Measurements from ENCODE around the gene LMBRD2. TPM values are rescaled to one million over a fixed set of nuclear protein-coding genes. Genes with fewer than 3 reads are reported as not detected.

The LMBRD2 gene
- total RNA-seq, 1 donor from 2014 or later = 12.1 TPM

DNA sequence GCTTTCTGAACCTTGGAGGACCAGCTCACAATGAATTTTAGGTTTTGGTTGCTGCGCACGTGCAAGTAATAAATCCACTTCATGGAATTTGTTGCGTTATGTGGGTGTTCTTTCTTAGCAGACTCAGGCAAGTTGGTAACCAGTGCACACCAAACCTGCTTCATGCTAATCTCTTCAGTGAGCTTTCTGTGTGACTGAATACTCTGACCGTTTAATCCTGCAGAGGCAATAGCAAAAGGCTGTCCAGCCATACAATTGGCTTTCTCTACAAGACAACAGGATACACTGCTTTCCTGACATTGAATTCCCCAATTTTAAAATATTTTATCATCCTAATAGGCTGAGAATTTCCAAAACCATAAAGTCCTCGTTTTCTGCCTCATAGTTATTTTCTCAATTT, 95.3 kb downstream of the LMBRD2 start:
- TF ChIP-seq, protein P1, sequence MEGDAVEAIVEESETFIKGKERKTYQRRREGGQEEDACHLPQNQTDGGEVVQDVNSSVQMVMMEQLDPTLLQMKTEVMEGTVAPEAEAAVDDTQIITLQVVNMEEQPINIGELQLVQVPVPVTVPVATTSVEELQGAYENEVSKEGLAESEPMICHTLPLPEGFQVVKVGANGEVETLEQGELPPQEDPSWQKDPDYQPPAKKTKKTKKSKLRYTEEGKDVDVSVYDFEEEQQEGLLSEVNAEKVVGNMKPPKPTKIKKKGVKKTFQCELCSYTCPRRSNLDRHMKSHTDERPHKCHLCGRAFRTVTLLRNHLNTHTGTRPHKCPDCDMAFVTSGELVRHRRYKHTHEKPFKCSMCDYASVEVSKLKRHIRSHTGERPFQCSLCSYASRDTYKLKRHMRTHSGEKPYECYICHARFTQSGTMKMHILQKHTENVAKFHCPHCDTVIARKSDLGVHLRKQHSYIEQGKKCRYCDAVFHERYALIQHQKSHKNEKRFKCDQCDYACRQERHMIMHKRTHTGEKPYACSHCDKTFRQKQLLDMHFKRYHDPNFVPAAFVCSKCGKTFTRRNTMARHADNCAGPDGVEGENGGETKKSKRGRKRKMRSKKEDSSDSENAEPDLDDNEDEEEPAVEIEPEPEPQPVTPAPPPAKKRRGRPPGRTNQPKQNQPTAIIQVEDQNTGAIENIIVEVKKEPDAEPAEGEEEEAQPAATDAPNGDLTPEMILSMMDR (IDR thresholded peaks at IDR 0.05; ENCODE audit: borderline replicate concordance) = no peak
- intact Hi-C loops (cut with micrococcal nuclease) = no loop called here
- DNase-seq = no peak
- no peaks in the 10 kb centered on the region for H3K4me1 ChIP-seq
- no peaks in the 10 kb centered on the region for H3K36me3 ChIP-seq
- no peak overlapping the region for H3K27ac ChIP-seq (replicated peaks)
- H3K9me3 ChIP-seq (replicated peaks) = no peaks in the 10 kb centered on the region
- no peak overlapping the region for H3K4me3 ChIP-seq
- peaks cover 23% of the 10 kb centered on the region for H3K27me3 ChIP-seq (ENCODE audit: low read depth)

DNA sequence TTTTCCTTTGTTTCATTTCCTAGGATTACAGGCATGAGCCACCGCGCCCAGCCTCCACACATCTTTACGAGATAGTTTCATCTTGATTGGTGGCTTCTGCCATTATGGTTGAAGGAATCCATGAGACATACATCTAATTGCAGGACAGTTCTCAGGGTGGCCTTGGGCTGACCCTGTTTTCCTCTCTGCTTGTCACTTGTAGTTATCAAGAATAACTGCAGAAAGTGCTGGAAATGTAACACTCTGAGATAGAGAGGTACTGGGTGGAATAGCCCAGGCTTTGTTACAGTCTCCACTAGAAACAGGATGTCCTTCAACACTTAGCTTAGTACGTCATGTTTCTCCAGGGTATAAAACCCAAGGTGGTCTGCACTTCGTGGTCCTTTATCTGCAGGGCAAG, 95.7 kb downstream of the LMBRD2 start:
- TF ChIP-seq, protein P1 (IDR thresholded peaks at IDR 0.05; ENCODE audit: borderline replicate concordance) = no peak
- no peak overlapping the region for H3K4me3 ChIP-seq
- H3K27ac ChIP-seq (replicated peaks) = no peak overlapping the region
- H3K4me1 ChIP-seq = no peaks in the 10 kb centered on the region
- H3K27me3 ChIP-seq (ENCODE audit: low read depth) = peaks cover 23% of the 10 kb centered on the region
- H3K36me3 ChIP-seq = no peaks in the 10 kb centered on the region
- H3K9me3 ChIP-seq (replicated peaks) = no peaks in the 10 kb centered on the region
- DNase-seq = no peak
- intact Hi-C loops (cut with micrococcal nuclease) = no loop called here

DNA sequence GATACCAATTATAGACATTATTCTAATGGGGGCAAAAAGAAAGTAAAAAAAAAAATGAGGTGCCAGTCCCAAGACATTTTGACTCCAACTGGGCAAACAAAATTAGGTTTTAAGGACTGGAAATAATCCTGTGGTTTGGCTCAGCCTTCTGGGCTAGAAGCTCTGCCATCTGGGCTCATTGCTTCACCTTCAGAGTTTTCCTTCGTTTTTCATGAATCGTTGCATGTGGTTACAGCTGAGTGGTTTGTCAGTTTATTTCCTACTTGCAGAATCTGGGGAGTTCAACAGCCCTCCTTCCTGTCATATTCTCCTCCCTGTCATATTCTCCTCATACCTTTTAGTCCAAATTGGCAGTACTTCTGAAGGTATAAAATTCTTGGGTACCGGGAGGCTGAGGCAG, 97.0 kb downstream of the LMBRD2 start:
- no peaks in the 10 kb centered on the region for H3K4me1 ChIP-seq
- peaks cover 23% of the 10 kb centered on the region for H3K27me3 ChIP-seq (ENCODE audit: low read depth)
- intact Hi-C loops (cut with micrococcal nuclease) = no loop called here
- H3K4me3 ChIP-seq = no peak overlapping the region
- no peak overlapping the region for H3K27ac ChIP-seq (replicated peaks)
- no peaks in the 10 kb centered on the region for H3K36me3 ChIP-seq
- TF ChIP-seq, protein P1 (IDR thresholded peaks at IDR 0.05; ENCODE audit: borderline replicate concordance) = no peak
- H3K9me3 ChIP-seq (replicated peaks) = no peaks in the 10 kb centered on the region
- no peak for DNase-seq

DNA sequence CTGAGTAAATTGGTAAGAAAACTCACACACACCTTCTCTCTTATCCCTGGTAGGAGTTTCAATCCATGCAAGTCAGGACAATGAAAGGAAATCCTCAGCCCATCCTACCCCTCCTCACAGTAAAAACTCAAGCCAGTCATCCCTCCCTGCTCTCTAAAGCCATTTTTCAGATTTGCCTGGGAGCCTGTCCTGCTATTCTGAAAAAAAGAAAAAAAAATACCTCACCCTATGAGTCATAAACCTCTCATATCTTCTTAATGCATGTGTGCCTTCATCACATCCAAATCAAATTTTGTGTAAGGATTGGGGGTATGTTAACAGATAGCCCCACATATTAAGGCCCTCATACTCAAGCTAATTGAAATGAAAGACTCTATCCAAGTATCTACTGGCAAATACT, 99.1 kb downstream of the LMBRD2 start:
- Histone ChIP-seq H3K9me3 (replicated peaks) (no peaks in the 10 kb centered on the region), H3K36me3 (no peaks in the 10 kb centered on the region), H3K4me3 (no peak overlapping the region), H3K4me1 (no peaks in the 10 kb centered on the region), H3K27ac (replicated peaks) (no peak overlapping the region), H3K27me3 (ENCODE audit: low read depth) (peaks cover 17% of the 10 kb centered on the region)
- TF ChIP-seq, protein P1 (IDR thresholded peaks at IDR 0.05; ENCODE audit: borderline replicate concordance) = no peak
- DNase-seq = no peak
- intact Hi-C loops (cut with micrococcal nuclease) = no loop called here

DNA sequence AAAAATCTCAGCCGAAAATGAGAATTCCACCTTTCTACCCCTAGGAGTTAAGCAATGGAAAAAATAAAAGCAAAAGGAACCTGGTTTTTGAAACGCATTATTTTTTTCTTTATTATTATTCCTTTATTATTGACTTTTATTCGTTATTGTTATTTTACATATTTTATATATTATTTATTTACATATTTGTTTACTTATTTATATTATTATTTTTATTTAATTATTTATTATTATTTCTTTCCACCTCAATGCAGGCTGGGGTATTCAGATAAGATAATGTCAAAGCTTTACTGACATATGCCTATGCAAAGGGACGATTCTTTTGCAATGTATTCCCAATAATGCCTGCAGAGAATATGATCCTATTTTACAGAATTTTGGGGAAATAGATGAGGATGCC, 101.7 kb downstream of the LMBRD2 start:
- H3K4me3 ChIP-seq = no peak overlapping the region

More for the DNA sequence above, 101.7 kb downstream of the LMBRD2 start:
- intact Hi-C loops (cut with micrococcal nuclease) = no loop called here
- Histone ChIP-seq H3K27ac (replicated peaks) (no peak overlapping the region), H3K36me3 (no peaks in the 10 kb centered on the region), H3K4me1 (no peaks in the 10 kb centered on the region), H3K27me3 (ENCODE audit: low read depth) (no peaks in the 10 kb centered on the region), H3K9me3 (replicated peaks) (no peaks in the 10 kb centered on the region)
- TF ChIP-seq, protein P1 (IDR thresholded peaks at IDR 0.05; ENCODE audit: borderline replicate concordance) = no peak
- DNase-seq = no peak

Small RNAs within 50 kb of the gene (microRNA-seq; reads per million reads assigned to microRNA genes)
- gene MIR580 = 2.5 reads per million

Other genes starting within 250 kb of the LMBRD2 start
- not detected for gene CAPSL, start 213.3 kb downstream of the LMBRD2 start, total RNA-seq
- not detected for gene UGT3A1, start 160.5 kb downstream of the LMBRD2 start, total RNA-seq
- gene UGT3A2, start 85.0 kb downstream of the LMBRD2 start, total RNA-seq = not detected
- gene SKP2, start 224 bp upstream of the LMBRD2 start, total RNA-seq = 4.6 TPM
- gene NADK2, start 90.0 kb upstream of the LMBRD2 start, total RNA-seq = 35.4 TPM
- gene RANBP3L, start 150.0 kb upstream of the LMBRD2 start, total RNA-seq = 0.47 TPM